Neural cell (in vitro differentiated cells): ENCODE results near the gene KRTCAP2. TPM values are rescaled to one million over a fixed set of nuclear protein-coding genes. Genes with fewer than 3 reads are reported as not detected.

Experiments used
- H2AFZ ChIP-seq: fragments of 200-600, 300-800 bp; sonication (generic), shearing (Covaris generic); 2 replicates; pipeline ENCODE4 v1.6.0; 2014; ENCODE audit warnings: low read depth, mild to moderate bottlenecking, antibody characterized with exemption, low read length, moderate library complexity
- H3F3A ChIP-seq: fragments of 200-600 bp; shearing (Covaris generic); 2 replicates; pipeline ENCODE4 v1.6.1; 2016; ENCODE audit warnings: mild to moderate bottlenecking, moderate library complexity, mixed read lengths, antibody characterized with exemption, low read length; ENCODE audit not compliant: insufficient read depth, poor library complexity, severe bottlenecking
- H3K27ac ChIP-seq: fragments of 200-600, 300-800 bp; sonication (generic), shearing (Covaris generic); 2 replicates; pipeline ENCODE4 v1.5.1; 2014; ENCODE audit warnings: mild to moderate bottlenecking, low read length, moderate library complexity
- H3K27me3 ChIP-seq: fragments of 300-800, 200-600 bp; sonication (generic), shearing (Covaris generic); 2 replicates; pipeline ENCODE4 v1.6.0; 2014; ENCODE audit warnings: mild to moderate bottlenecking, low read depth, low read length, moderate library complexity; ENCODE audit not compliant: insufficient read depth
- H3K36me3 ChIP-seq: fragments of 300-800, 200-600 bp; sonication (generic), shearing (Covaris generic); 2 replicates; pipeline ENCODE4 v1.5.1; 2014; ENCODE audit warnings: mild to moderate bottlenecking, antibody characterized with exemption, low read length, moderate library complexity; ENCODE audit not compliant: insufficient read depth
- H3K4me2 ChIP-seq: fragments of 300-800, 200-600 bp; sonication (generic), shearing (Covaris generic); 2 replicates; pipeline ENCODE4 v1.6.0; 2014; ENCODE audit warnings: mild to moderate bottlenecking, low read length
- H3K4me3 ChIP-seq: fragments of 300-800, 200-600 bp; sonication (generic), shearing (Covaris generic); 2 replicates; pipeline ENCODE4 v1.5.1; 2014; ENCODE audit warnings: mild to moderate bottlenecking, low read length, moderate library complexity
- H3K79me2 ChIP-seq: fragments of 200-600 bp; shearing (Covaris generic); replicated peaks from 2 replicates; pipeline ENCODE4 v1.6.0; 2014; ENCODE audit warnings: mild to moderate bottlenecking, low read length, moderate library complexity; ENCODE audit not compliant: insufficient read depth
- H3K9ac ChIP-seq: fragments of 300-800, 200-600 bp; sonication (generic), shearing (Covaris generic); 2 replicates; pipeline ENCODE4 v1.6.1; 2016; ENCODE audit warnings: mild to moderate bottlenecking, low read length, mixed read lengths
- H3K9me2 ChIP-seq: fragments of 200-600 bp; shearing (Covaris generic); 2 replicates; pipeline ENCODE4 v1.6.1; 2016; ENCODE audit warnings: mild to moderate bottlenecking, low read length, mixed read lengths; ENCODE audit not compliant: insufficient read depth
- H3K9me3 ChIP-seq: fragments of 200-600, 300-800 bp; sonication (generic), shearing (Covaris generic); 2 replicates; pipeline ENCODE4 v1.6.1; 2016; ENCODE audit warnings: mild to moderate bottlenecking, mixed run types, low read length, moderate library complexity, mixed read lengths
- H4K20me1 ChIP-seq: fragments of 200-600 bp; shearing (Covaris generic); 2 replicates; pipeline ENCODE4 v1.6.1; 2016; ENCODE audit warnings: mild to moderate bottlenecking, mixed run types; ENCODE audit not compliant: insufficient read depth
- CTCF ChIP-seq: fragments of 450-650 bp; IDR thresholded peaks from 2 replicates; pipeline ENCODE4 v1.5.1; 2014; ENCODE audit warnings: antibody characterized with exemption, mild to moderate bottlenecking, moderate library complexity; ENCODE audit not compliant: poor library complexity, severe bottlenecking
- EP300 ChIP-seq: fragments of 450-650 bp; conservative IDR thresholded peaks from 2 replicates; pipeline ENCODE4 v1.6.1; 2014; ENCODE audit warnings: antibody characterized with exemption, mild to moderate bottlenecking, moderate library complexity; ENCODE audit not compliant: poor library complexity, severe bottlenecking
- EZH2 ChIP-seq: fragments of 200-600, 300-800 bp; shearing (Covaris generic), sonication (generic); IDR thresholded peaks from 2 replicates; pipeline ENCODE4 v1.6.1; 2014; ENCODE audit warnings: antibody characterized with exemption, low read length, borderline replicate concordance, mild to moderate bottlenecking; ENCODE audit not compliant: insufficient read depth, poor library complexity, severe bottlenecking
- MXI1 ChIP-seq: fragments of 450-650 bp; conservative IDR thresholded peaks from 2 replicates; pipeline ENCODE4 v1.6.1; 2014; ENCODE audit warnings: antibody characterized with exemption, mild to moderate bottlenecking; ENCODE audit not compliant: poor library complexity, severe bottlenecking
- POLR2AphosphoS5 ChIP-seq: IDR thresholded peaks from 2 replicates; pipeline ENCODE4 v1.6.1; 2012
- RAD21 ChIP-seq: fragments of 450-650 bp; conservative IDR thresholded peaks from 2 replicates; pipeline ENCODE4 v1.6.1; 2014; ENCODE audit warnings: antibody characterized with exemption, mild to moderate bottlenecking, moderate library complexity
- SMC3 ChIP-seq: fragments of 450-650 bp; conservative IDR thresholded peaks from 2 replicates; pipeline ENCODE4 v1.6.1; 2014; ENCODE audit warnings: antibody characterized with exemption, mild to moderate bottlenecking, moderate library complexity; ENCODE audit not compliant: poor library complexity
- TAF1 ChIP-seq: IDR thresholded peaks from 2 replicates; pipeline ENCODE4 v1.6.1; 2012; ENCODE audit warnings: low read depth
- polyA plus RNA-seq: library from polyadenylated mRNA; depleted of rRNA; stranded (reverse); fragments of >200 nt; gene quantifications from 2 replicates; pipeline ENCODE4 v1.2.3, GENCODE V29; 2014
- TF ChIP-seq, protein P1 (sequence below): IDR thresholded peaks from 2 replicates; pipeline ENCODE4 v1.6.1; 2012; ENCODE audit warnings: borderline replicate concordance

Gene KRTCAP2
- polyA plus RNA-seq, 1 donor from 2014 or later, result 175 TPM

DNA sequence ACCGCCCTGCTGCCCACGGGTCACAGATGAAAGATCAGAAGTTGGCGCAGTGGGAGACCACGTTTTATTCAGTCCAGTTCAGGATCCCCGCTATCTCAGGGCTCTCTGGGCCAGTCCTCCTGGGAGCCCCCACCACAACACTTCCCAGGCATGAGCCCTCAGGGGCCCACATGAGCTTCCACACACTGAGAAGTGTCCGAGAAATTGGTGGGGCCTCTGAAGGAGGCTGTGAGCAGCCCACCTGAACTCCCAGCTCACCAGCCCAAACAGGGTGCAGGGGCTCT is 12.6 kb upstream of the KRTCAP2 start:
- Histone ChIP-seq H3F3A (no peaks in the 10 kb centered on the region), H3K4me2 (no peak overlapping the region), H3K36me3 (no peaks in the 10 kb centered on the region), H3K27ac (no peak overlapping the region), H3K79me2 (no peaks in the 10 kb centered on the region), H4K20me1 (no peaks in the 10 kb centered on the region), H2AFZ (no peak overlapping the region), H3K4me3 (no peak overlapping the region), H3K27me3 (no peaks in the 10 kb centered on the region), H3K9me3 (no peaks in the 10 kb centered on the region), H3K9ac (no peak overlapping the region), H3K9me2 (no peaks in the 10 kb centered on the region)
- TF ChIP-seq MXI1 (no peak), POLR2AphosphoS5 (no peak), SMC3 (no peak), EZH2 (no peak), RAD21 (no peak), CTCF (no peak), EP300 (no peak), TAF1 (no peak)
- TF ChIP-seq, protein P1, sequence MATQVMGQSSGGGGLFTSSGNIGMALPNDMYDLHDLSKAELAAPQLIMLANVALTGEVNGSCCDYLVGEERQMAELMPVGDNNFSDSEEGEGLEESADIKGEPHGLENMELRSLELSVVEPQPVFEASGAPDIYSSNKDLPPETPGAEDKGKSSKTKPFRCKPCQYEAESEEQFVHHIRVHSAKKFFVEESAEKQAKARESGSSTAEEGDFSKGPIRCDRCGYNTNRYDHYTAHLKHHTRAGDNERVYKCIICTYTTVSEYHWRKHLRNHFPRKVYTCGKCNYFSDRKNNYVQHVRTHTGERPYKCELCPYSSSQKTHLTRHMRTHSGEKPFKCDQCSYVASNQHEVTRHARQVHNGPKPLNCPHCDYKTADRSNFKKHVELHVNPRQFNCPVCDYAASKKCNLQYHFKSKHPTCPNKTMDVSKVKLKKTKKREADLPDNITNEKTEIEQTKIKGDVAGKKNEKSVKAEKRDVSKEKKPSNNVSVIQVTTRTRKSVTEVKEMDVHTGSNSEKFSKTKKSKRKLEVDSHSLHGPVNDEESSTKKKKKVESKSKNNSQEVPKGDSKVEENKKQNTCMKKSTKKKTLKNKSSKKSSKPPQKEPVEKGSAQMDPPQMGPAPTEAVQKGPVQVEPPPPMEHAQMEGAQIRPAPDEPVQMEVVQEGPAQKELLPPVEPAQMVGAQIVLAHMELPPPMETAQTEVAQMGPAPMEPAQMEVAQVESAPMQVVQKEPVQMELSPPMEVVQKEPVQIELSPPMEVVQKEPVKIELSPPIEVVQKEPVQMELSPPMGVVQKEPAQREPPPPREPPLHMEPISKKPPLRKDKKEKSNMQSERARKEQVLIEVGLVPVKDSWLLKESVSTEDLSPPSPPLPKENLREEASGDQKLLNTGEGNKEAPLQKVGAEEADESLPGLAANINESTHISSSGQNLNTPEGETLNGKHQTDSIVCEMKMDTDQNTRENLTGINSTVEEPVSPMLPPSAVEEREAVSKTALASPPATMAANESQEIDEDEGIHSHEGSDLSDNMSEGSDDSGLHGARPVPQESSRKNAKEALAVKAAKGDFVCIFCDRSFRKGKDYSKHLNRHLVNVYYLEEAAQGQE, result no peak

- Histone ChIP-seq H3K9ac (no peak overlapping the region), H3K27me3 (no peaks in the 10 kb centered on the region), H3K4me3 (no peak overlapping the region), H3K9me2 (no peaks in the 10 kb centered on the region), H3K36me3 (no peaks in the 10 kb centered on the region), H3K79me2 (no peaks in the 10 kb centered on the region), H3K27ac (no peak overlapping the region), H4K20me1 (no peaks in the 10 kb centered on the region), H3F3A (no peaks in the 10 kb centered on the region), H2AFZ (no peak overlapping the region), H3K4me2 (no peak overlapping the region), H3K9me3 (no peaks in the 10 kb centered on the region)
- TF ChIP-seq CTCF, result no peak
- no peak for TF ChIP-seq EZH2
- TF ChIP-seq, protein P1, result no peak
Measured at GRCh38 chr1:155184835-155185782, 12.0 kb upstream of the KRTCAP2 start.
